Vagina (tissue), 2 donors: ENCODE results near the gene ADCY3. TPM values are rescaled to one million over a fixed set of nuclear protein-coding genes. Genes with fewer than 3 reads are reported as not detected.

Experiments used
- DNase-seq, 2 donors: peaks; one replicate each; pipeline ENCODE4 v3.0.0-alpha.2; 2017; ENCODE audit errors: extremely low spot score in 2 of 2
- H3K27ac ChIP-seq: fragments of 200-600 bp; sonication (generic); one replicate; pipeline ENCODE4 v1.5.1; 2019
- H3K27me3 ChIP-seq: fragments of 200-600 bp; sonication (generic); one replicate; pipeline ENCODE4 v1.5.1; 2019
- H3K36me3 ChIP-seq, 2 donors: fragments of 200-600 bp; sonication (generic); one replicate each; pipeline ENCODE4 v1.5.1; 2017 to 2019
- H3K4me1 ChIP-seq: fragments of 200-600 bp; sonication (generic); one replicate; pipeline ENCODE4 v1.5.1; 2019
- H3K4me3 ChIP-seq, 2 donors: fragments of 200-600 bp; sonication (generic); 1 replicate in 1 of 2; 2 replicates in 1 of 2; pipeline ENCODE4 v1.5.1; 2016 to 2019
- H3K9me3 ChIP-seq: fragments of 200-600 bp; sonication (generic); one replicate; pipeline ENCODE4 v1.5.1; 2019
- CTCF ChIP-seq, 3 experiments: fragments of 450-650 bp in 2 of 3; fragments of 200-600 bp in 1 of 3; sonication (generic) in 1 of 3; IDR thresholded peaks; one replicate each; pipeline ENCODE4 v1.5.1; 2017 to 2019; ENCODE audit warnings: antibody characterized with exemption in 3 of 3, mild to moderate bottlenecking in 2 of 3, moderate library complexity in 2 of 3
- POLR2A ChIP-seq, 2 donors: fragments of 450-650 bp; IDR thresholded peaks; one replicate each; pipeline ENCODE4 v1.6.1; 2017; ENCODE audit warnings: antibody characterized with exemption in 2 of 2, mild to moderate bottlenecking in 2 of 2, moderate library complexity in 2 of 2
- POLR2AphosphoS5 ChIP-seq, 2 donors: sonication (generic); formaldehyde crosslinking; IDR thresholded peaks; one replicate each; pipeline ENCODE4 v1.9.0; 2017; ENCODE audit warnings: antibody characterized with exemption in 2 of 2, mild to moderate bottlenecking in 2 of 2, low read depth in 1 of 2; ENCODE audit not compliant: insufficient read depth in 1 of 2
- intact Hi-C: fragments of 100-400 bp; cut with DNase I; formaldehyde crosslinking; loops from one replicate; pipeline ENCODE4 v1.15.1; 2023
- total RNA-seq: library from RNA; depleted of rRNA; stranded (reverse); fragments of >200 nt; gene quantifications from one replicate; pipeline ENCODE4 v1.2.3, GENCODE V29; 2016

Gene ADCY3
- total RNA-seq, 1 donor from 2014 or later, result 90.6 TPM

GRCh38 chr2:24820175-24820513 lies 99.9 kb downstream of the ADCY3 start:
- Histone ChIP-seq H3K4me1 (no peaks in the 10 kb centered on the region), H3K9me3 (no peaks in the 10 kb centered on the region), H3K27ac (no peak overlapping the region), H3K4me3 (no peak overlapping the region), H3K27me3 (no peaks in the 10 kb centered on the region), H3K36me3 (peaks cover 0 to 35% of the 10 kb centered on the region in 2 donors)
- DNase-seq, result no peak
- TF ChIP-seq POLR2A (IDR thresholded peaks at IDR 0.05) (no peak), POLR2AphosphoS5 (IDR thresholded peaks at IDR 0.05; ENCODE audit: insufficient read depth in 1 of 2, low read depth in 1 of 2) (no peak), CTCF (IDR thresholded peaks at IDR 0.05) (no peak)
- intact Hi-C loops, result no loop called here

- intact Hi-C loops, result no loop called here
- Histone ChIP-seq H3K9me3 (no peaks in the 10 kb centered on the region), H3K36me3 (peaks cover 0 to 35% of the 10 kb centered on the region in 2 donors), H3K4me1 (no peaks in the 10 kb centered on the region), H3K4me3 (no peak overlapping the region), H3K27ac (no peak overlapping the region), H3K27me3 (no peaks in the 10 kb centered on the region)
- TF ChIP-seq CTCF (IDR thresholded peaks at IDR 0.05), result no peak
- no peak for TF ChIP-seq POLR2AphosphoS5 (IDR thresholded peaks at IDR 0.05; ENCODE audit: insufficient read depth in 1 of 2, low read depth in 1 of 2)
- DNase-seq, result peak; percentile 69 to 82
Observed at GRCh38 chr2:24819442-24820174, 100.4 kb downstream of the ADCY3 start.

- H3K9me3 ChIP-seq, result no peaks in the 10 kb centered on the region
- H3K36me3 ChIP-seq, result peaks cover 0 to 35% of the 10 kb centered on the region in 2 donors
- H3K4me1 ChIP-seq, result no peaks in the 10 kb centered on the region
- intact Hi-C loops, result no loop called here
- TF ChIP-seq POLR2AphosphoS5 (IDR thresholded peaks at IDR 0.05; ENCODE audit: insufficient read depth in 1 of 2, low read depth in 1 of 2) (no peak), CTCF (IDR thresholded peaks at IDR 0.05) (no peak), POLR2A (IDR thresholded peaks at IDR 0.05) (no peak)
- H3K27ac ChIP-seq, result no peak overlapping the region
- H3K27me3 ChIP-seq, result no peaks in the 10 kb centered on the region
- no peak overlapping the region for H3K4me3 ChIP-seq
- peak; percentile 62 to 67 for DNase-seq
Observed at GRCh38 chr2:24818721-24819167, 101.3 kb downstream of the ADCY3 start.

GRCh38 chr2:24816884-24817283 lies 103.2 kb downstream of the ADCY3 start:
- TF ChIP-seq CTCF (IDR thresholded peaks at IDR 0.05), result no peak
- no peak for TF ChIP-seq POLR2AphosphoS5 (IDR thresholded peaks at IDR 0.05; ENCODE audit: insufficient read depth in 1 of 2, low read depth in 1 of 2)
- TF ChIP-seq POLR2A (IDR thresholded peaks at IDR 0.05), result no peak
- peak in 1 of 2 donors; percentile 69 for DNase-seq
- intact Hi-C loops, result no loop called here
- Histone ChIP-seq H3K36me3 (peaks cover 0 to 29% of the 10 kb centered on the region in 2 donors), H3K9me3 (no peaks in the 10 kb centered on the region), H3K27me3 (no peaks in the 10 kb centered on the region), H3K4me3 (no peak overlapping the region), H3K4me1 (no peaks in the 10 kb centered on the region), H3K27ac (no peak overlapping the region)

- Histone ChIP-seq H3K36me3 (peaks cover 0 to 27% of the 10 kb centered on the region in 2 donors), H3K27me3 (no peaks in the 10 kb centered on the region), H3K9me3 (no peaks in the 10 kb centered on the region), H3K4me1 (no peaks in the 10 kb centered on the region), H3K4me3 (no peak overlapping the region), H3K27ac (no peak overlapping the region)
- TF ChIP-seq CTCF (IDR thresholded peaks at IDR 0.05), result no peak
- no peak for TF ChIP-seq POLR2AphosphoS5 (IDR thresholded peaks at IDR 0.05; ENCODE audit: insufficient read depth in 1 of 2, low read depth in 1 of 2)
- TF ChIP-seq POLR2A (IDR thresholded peaks at IDR 0.05), result no peak
- DNase-seq, result peak in 1 of 2 donors; percentile 56
- intact Hi-C loops, result no loop called here
Observed at GRCh38 chr2:24816404-24816803, 103.6 kb downstream of the ADCY3 start.
